HG03159 (cell line): Measurements from ENCODE around the gene SLC28A3.

ENCODE experiments used
- ATAC-seq: cut with Tn5 transposase; IDR thresholded peaks from one replicate; pipeline ENCODE4 v1.9.1; 2021; ENCODE audit warnings: mild to moderate bottlenecking, moderate library complexity; ENCODE audit not compliant: unreplicated experiment

Gene SLC28A3

GRCh38 chr9:84300271-84300670, 40.3 kb downstream of the SLC28A3 start:
- ATAC-seq = no peak

DNA sequence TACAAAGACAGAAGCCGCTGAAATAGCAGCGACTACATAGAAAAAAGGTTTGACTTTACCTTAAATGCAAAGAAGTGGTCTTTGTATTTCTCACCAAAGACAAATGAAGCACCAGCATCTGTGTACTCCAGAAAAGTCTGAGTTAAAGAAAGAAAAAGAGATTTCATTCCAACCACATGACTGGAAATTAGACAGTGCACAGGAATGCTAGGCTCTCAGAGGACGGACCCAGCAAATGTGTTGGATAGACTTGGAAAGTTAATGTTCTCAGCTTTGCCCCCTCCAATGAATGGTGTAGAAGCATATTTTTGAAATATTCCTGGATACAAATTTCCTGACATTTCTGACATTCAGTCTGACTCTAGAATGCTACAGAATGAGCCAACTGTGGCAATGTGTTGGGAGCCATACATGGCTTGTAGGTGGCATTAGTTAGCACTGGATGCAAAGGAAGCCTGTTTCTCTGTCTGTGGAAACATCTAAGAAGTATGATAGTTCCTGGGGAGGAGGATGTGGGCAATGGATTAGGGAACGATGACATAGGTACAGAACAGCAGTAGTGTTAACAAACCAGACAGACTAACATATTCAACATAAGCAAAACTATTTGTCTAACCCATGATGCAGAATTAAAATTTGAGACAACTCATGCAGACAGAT, 43.3 kb downstream of the SLC28A3 start:
- ATAC-seq = no peak

GRCh38 chr9:84296146-84296843, 44.3 kb downstream of the SLC28A3 start:
- peak; percentile 40 for ATAC-seq

DNA sequence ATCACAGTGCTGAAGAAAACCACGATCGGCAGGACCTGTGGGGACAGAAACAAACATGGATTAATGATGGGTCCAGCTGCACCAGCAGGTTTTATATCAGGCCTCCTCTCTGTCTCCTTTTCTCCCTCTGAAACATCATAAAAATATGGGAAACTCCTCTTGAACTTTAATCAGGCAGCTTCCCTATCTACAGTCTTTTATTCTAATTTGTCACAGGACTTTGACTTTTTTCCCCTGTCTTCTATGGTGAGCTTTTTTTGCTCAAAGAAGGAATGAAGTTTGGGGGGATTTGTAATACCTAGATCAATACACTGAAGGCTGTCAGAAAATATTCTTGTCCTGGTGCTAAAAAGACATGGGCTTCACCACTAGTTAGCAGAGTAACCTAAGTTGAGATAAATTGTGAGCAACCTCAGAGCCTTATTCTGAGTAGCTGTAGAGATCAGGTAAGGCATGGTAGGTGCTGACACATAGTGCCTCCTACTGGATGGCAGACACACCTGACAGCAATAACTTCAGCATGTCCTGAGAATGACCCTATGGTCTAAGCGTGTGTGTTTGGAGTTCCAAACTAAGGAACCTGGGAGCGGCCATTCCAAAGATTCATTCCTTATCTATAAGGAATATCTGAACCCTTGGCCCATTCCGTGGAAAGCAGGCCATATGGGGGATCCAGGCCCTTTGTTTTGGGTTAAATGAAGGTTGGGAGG, 46.2 kb downstream of the SLC28A3 start:
- ATAC-seq = no peak

- ATAC-seq = peak; percentile 70
Observed at GRCh38 chr9:84293001-84293798, 47.4 kb downstream of the SLC28A3 start.

DNA sequence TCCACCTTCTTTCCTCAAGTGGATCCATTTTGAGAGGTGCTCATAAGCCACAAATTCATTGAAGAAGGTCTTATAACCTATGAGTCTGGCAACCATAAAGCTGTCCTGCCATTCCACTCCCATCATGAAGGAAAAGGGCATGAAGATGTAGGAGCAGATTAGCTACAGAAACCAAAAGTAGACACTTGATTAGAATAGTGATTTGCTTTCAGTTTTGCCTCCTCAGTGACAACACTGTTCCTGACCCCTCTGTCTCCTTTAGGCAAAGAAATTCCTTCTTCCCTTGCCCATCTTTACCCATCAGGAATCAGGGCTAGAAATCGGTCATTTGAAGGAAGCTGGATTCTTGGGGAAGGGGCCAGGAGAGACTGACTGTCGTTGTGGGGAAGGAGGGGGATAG, 55.2 kb downstream of the SLC28A3 start:
- ATAC-seq = peak; percentile 49

- ATAC-seq = no peak
Observed at GRCh38 chr9:84283946-84284345, 56.6 kb downstream of the SLC28A3 start.

- ATAC-seq = no peak
Observed at GRCh38 chr9:84278130-84278529, 62.4 kb downstream of the SLC28A3 start.

DNA sequence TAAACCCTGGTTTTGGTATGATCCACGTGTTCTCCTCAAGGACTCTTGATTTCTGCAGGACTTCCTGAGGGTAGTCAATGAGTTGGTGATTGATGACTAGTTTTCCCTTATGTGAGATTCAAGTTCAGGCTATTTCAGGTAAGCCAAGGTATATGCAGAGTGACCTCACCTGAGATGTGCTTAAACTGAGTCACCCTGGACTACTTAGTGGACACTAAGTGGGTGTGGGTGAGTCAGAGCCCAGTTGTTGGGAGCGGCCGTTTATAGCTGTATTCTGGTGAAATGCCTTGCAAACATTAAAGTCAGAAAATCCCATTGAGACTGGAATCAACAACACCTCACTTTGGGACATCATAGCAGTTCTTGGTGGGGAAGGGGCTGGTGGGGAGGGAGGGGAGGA, 62.9 kb downstream of the SLC28A3 start:
- ATAC-seq = no peak

DNA sequence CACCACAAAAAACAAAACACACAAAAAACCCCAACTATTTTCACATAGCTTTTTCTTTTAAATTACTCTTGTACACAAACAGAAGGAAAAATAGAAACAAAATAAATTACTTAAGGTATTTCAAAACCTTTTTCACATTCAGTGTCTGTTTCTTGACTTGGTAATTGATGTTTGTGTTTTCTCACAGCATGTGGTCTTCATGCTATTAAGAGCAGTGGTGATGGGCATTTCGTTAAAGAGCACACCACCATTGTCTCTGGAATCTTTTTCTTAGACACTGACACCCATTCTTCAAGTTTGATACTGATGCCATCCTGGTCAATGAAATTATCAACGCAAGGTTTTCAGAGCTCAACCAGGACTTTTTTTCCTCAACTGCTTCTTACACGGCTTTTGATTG, 63.8 kb downstream of the SLC28A3 start:
- ATAC-seq = no peak

DNA sequence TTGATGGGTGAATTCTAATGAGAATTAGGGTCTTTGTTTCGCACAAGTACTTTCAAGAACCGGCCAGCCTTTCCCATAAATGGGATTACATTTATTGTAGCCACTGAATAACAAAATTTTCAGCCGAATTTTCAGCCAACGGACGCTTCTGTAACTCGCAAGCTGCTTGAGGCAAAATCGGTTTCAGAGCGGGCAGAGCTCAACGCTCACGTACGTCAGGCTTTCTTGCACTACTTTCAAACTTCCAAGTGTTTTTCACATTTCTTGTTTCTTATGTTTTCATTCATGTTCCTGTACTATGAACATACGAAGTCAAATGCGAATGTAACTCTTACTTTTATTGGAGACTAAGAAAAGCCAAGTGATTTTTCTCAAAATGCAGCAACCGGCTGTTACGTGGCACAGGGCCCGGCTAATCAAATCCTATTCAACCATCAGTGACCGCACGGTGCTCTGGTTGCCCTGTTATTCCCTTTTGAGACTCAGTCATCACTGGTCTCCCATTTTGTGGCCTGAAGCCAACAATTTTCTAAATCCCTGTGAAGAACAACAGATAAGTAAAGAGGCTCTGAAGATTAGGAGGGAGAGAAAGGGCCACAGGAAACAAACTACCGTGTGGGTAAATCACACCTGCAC, 68.5 kb downstream of the SLC28A3 start:
- no peak for ATAC-seq

- ATAC-seq = peak; percentile 91
Observed at GRCh38 chr9:84271531-84271900, 69.0 kb downstream of the SLC28A3 start.

- peak; percentile 21 for ATAC-seq
Observed at GRCh38 chr9:84270847-84271530, 69.6 kb downstream of the SLC28A3 start.

DNA sequence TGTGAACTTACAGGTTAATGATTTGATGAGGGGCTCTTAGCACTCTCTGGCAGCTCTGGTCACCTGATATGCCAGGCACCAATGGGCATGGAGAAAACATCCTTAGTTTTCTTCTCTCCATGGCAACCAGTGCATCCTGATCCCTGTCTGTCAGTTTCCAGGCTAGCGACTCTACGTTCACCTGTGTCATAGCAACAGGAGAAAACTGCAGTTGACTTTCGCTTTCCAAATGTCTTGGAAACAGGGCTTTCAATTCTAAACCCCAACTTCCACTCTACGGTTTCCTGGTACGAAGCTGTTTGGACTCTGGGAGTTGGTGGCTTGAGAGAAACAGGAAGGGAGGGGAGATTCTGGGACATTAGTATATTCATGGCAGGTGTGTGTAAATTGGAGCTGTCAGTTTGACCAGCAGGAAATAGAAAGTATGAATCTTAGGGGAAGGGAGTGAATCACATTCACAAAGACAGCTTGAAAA, 74.4 kb downstream of the SLC28A3 start:
- ATAC-seq = peak; percentile 77

DNA sequence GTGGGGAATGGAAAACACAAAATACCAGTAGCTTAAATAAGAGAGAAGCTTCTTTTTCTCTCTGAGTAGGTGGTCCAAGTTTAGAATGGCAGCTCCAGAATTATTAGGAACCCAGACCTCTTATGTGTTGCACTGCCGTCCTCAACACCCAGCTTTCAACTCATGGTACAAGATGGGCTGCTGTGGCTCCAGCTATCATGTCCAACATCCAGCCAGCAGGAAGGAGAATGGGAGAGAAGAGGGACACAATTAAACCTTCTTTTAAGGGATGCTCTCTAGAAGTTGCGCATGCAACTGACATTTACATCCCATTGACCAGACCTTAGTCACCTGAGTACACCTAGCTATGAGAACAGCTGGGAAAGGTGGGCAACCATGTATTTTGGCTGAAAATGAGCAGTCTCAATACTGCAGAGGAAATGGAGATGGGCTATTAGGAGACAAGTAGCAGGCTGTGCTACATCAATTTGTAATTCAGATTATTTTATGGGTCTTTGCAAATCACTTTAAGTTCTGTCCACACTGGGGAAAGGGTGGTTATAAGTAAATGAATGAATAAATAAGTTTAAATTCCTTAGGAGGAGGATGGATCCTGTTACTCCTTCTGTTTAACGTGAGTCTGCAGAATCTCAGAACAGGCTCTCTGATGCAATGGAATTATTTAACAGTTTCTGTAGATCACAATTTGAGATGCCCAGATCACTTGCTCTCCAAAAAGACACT, 76.1 kb downstream of the SLC28A3 start:
- no peak for ATAC-seq

DNA sequence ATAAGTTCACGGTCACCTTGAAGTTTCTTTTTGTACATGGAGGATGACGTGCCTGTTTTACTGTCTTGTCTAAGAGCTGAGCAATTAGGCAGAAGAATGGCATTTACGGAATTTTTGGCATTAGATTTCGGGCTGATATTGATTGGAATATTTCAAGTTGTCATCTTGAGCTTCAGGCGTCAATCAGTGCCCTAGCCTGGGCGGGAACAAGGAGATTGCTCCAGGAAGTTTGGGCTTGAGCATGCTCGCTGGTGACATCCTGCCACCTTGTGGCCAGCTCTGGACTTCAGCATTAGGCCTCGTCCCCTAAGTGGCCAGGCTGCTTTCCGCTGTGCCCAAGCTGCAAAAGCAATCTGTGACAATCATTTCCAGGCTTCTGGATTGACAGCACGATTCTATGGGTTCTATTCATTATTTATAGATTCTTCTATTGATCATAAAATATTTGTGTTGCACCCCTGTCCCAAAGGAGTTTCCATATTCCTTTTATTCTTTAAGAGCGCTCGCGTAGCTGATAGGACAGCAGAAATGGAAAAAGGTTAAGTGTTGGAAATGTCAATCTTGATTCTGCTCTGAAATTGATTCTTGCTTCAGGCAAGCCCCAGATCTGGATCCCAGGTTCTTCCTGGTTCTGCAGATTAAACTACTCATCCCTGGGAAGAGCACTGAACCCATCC, 79.3 kb downstream of the SLC28A3 start:
- peak; percentile 52 for ATAC-seq

DNA sequence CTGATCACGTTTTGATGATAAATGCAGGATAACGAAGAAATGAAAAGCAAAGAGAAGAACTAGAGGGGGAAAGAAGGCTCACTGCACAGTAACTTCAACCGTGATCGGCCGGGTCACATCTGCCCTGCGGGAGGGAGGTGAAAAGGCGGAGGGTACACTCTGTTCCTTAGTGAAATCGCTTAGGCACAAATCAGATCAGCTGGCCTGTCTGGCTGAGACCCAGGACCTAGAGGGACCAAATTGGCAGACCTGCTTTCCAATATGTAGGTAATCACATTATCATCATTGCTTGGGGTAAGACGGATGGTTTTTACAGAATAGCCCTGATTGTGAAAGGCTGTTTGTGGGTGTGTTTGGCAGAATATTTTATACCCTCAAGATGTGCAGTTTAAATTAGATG, 82.2 kb downstream of the SLC28A3 start:
- ATAC-seq = no peak

GRCh38 chr9:84255696-84256095, 84.9 kb downstream of the SLC28A3 start:
- ATAC-seq = no peak

DNA sequence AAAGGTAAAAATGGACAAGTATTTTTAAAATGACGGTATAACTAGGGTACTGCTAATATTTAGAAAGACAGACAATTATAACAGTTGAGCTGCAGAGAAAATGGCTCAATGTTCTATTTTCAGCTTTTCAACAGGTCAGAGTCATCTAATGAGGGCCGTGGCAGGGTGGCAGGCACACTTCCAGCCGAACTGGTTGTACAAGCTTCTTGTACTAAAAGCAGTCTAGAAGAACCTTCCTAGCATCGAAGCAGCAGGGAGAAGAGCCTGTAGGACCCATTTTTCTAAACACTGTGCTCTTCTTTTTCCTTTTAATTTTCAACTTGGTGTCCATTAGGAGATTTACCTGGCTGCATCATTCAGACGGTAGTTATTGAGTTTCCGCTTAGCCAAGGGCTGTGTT, 85.6 kb downstream of the SLC28A3 start:
- no peak for ATAC-seq
